PC-9 (cell line): ENCODE measurements around the gene CHST15. TPM values are rescaled to one million over a fixed set of nuclear protein-coding genes. Genes with fewer than 3 reads are reported as not detected.

ENCODE experiments used
- BruUV-seq: library from RNA; stranded (reverse); fragments of 400-500 nt; replicated peaks from 2 replicates; lab custom pipeline; 2021; lab: Mats Ljungman, UMichigan
- CTCF ChIA-PET: fragments of 300-600 bp; sonication (Branson Sonifier 250); formaldehyde crosslinking; loops from one replicate; lab custom pipeline; 2022; ENCODE audit warnings: antibody characterized with exemption; lab: Charles Lee
- POLR2A ChIA-PET: fragments of 300-600 bp; sonication (Branson Sonifier 250); formaldehyde crosslinking; loops from one replicate; lab custom pipeline; 2022; ENCODE audit warnings: antibody characterized with exemption; ENCODE audit not compliant: unreplicated experiment; lab: Charles Lee
- DNase-seq, 2 experiments: peaks; one replicate each; pipeline versions ENCODE4 v3.0.0 to v3.0.0-alpha.2; 2015 to 2022; ENCODE audit warnings: mixed read lengths in 1 of 2
- H2AFZ ChIP-seq: fragments of 200-600 bp; sonication (generic); 2 replicates; pipeline ENCODE4 v1.8.1; 2017; ENCODE audit warnings: antibody characterized with exemption
- H3F3A ChIP-seq: fragments of 200-600 bp; sonication (generic); 2 replicates; pipeline ENCODE4 v1.8.1; 2017; ENCODE audit warnings: antibody characterized with exemption, mild to moderate bottlenecking, low read depth; ENCODE audit not compliant: insufficient read depth
- H3K27ac ChIP-seq: fragments of 200-600 bp; sonication (generic); 2 replicates; pipeline ENCODE4 v1.6.1; 2016; ENCODE audit warnings: mixed run types
- H3K27me3 ChIP-seq: fragments of 200-600 bp; sonication (generic); 2 replicates; pipeline ENCODE4 v1.6.1; 2016; ENCODE audit warnings: low read depth, mixed run types; ENCODE audit not compliant: insufficient read depth
- H3K36me3 ChIP-seq: fragments of 200-600 bp; sonication (generic); 2 replicates; pipeline ENCODE4 v1.6.1; 2016; ENCODE audit warnings: low read depth, mixed run types
- H3K4me1 ChIP-seq: fragments of 200-600 bp; sonication (generic); replicated peaks from 2 replicates; pipeline ENCODE4 v1.6.1; 2016; ENCODE audit warnings: mixed run types; ENCODE audit not compliant: insufficient read depth
- H3K4me2 ChIP-seq: fragments of 200-600 bp; sonication (generic); 2 replicates; pipeline ENCODE4 v1.6.1; 2017; ENCODE audit warnings: mixed run types
- H3K4me3 ChIP-seq: fragments of 200-600 bp; sonication (generic); 2 replicates; pipeline ENCODE4 v1.6.1; 2016; ENCODE audit warnings: mixed run types
- H3K79me2 ChIP-seq: fragments of 200-600 bp; sonication (generic); 2 replicates; pipeline ENCODE4 v1.6.1; 2017; ENCODE audit warnings: low read depth, mixed run types
- H3K9me2 ChIP-seq: fragments of 200-600 bp; sonication (generic); 2 replicates; pipeline ENCODE4 v1.8.1; 2017; ENCODE audit warnings: mild to moderate bottlenecking; ENCODE audit not compliant: insufficient read depth
- H3K9me3 ChIP-seq: fragments of 200-600 bp; sonication (generic); 2 replicates; pipeline ENCODE4 v1.8.1; 2016; ENCODE audit warnings: low read depth; ENCODE audit not compliant: insufficient read depth
- H4K20me1 ChIP-seq: fragments of 200-600 bp; sonication (generic); 2 replicates; pipeline ENCODE4 v1.8.1; 2017; ENCODE audit not compliant: insufficient read depth
- EZH2 ChIP-seq: fragments of 200-600 bp; sonication (generic); IDR thresholded peaks from 2 replicates; pipeline ENCODE4 v1.8.0; 2017; ENCODE audit warnings: antibody characterized with exemption, low read depth
- intact Hi-C: fragments of 100-400 bp; cut with micrococcal nuclease; formaldehyde crosslinking; loops from one replicate; pipeline ENCODE4 v1.10.0; 2022; ENCODE audit not compliant: unreplicated experiment
- total RNA-seq: library from RNA; stranded (reverse); gene quantifications from 2 replicates; pipeline ENCODE4 v1.2.3, GENCODE V29; 2021
- TF ChIP-seq, protein P1 (sequence below): fragments of 200-600 bp; sonication (generic); conservative IDR thresholded peaks from 2 replicates; pipeline ENCODE4 v1.6.1; 2017; ENCODE audit warnings: mixed run types, antibody characterized with exemption, mild to moderate bottlenecking, moderate library complexity

The CHST15 gene
- total RNA-seq, 1 experiment from 2014 or later, result 24.6 TPM

DNA sequence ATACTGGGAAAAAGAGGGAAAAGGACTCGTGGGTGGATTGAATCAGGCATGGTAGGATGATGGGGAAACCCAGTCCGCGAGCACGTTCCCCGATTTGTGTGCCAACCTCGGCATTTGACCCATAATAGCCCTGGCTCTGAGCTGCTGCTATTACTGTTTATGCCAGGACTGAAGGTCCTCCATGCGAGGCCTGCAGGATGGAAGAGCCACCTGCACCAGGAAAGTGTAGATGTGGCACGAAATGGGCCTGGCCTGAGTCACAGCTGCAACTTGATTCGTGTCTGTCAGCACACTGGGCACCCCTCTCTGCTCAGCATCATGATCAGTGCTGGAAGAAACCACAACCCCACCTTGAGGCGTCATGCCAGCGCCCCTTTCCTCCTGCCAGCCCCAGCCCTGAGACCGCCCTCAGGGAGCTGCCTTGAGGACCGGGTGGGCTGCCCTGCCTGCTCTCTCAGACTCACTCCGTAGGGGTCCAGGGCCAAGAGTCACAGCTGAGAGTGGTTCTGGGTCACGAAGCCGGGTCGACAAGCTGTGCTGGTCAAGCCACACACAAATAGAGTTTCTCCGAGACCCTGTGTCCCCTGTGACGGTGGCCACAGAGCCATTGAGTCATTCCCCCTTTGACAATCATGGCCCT, 74.4 kb downstream of the CHST15 start:
- no peak for TF ChIP-seq EZH2
- TF ChIP-seq, protein P1, sequence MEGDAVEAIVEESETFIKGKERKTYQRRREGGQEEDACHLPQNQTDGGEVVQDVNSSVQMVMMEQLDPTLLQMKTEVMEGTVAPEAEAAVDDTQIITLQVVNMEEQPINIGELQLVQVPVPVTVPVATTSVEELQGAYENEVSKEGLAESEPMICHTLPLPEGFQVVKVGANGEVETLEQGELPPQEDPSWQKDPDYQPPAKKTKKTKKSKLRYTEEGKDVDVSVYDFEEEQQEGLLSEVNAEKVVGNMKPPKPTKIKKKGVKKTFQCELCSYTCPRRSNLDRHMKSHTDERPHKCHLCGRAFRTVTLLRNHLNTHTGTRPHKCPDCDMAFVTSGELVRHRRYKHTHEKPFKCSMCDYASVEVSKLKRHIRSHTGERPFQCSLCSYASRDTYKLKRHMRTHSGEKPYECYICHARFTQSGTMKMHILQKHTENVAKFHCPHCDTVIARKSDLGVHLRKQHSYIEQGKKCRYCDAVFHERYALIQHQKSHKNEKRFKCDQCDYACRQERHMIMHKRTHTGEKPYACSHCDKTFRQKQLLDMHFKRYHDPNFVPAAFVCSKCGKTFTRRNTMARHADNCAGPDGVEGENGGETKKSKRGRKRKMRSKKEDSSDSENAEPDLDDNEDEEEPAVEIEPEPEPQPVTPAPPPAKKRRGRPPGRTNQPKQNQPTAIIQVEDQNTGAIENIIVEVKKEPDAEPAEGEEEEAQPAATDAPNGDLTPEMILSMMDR, result no peak
- no TSS peak for BruUV-seq
- DNase-seq, result no peak

DNA sequence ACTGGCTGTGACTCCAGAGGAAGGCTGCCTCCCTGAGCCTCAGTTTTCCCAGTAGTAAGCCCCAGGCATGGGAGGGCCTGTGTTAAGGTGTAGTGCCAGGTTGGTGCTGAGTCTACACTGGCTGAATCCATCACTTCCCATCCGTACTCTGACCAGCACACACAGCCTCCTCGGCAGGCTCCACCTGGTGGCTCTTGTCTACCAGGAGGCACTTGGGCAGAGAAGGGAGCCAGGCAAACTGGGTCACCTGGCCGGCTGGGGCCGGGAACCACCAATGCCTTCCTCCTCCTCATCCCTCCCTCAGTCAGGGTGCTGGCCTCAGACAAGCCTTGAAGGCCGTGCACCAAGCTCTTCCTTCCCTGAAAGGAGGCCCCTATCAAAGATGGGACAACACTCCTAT, 75.7 kb downstream of the CHST15 start:
- Histone ChIP-seq H3K9me3 (no peaks in the 10 kb centered on the region), H3K36me3 (no peaks in the 10 kb centered on the region), H3F3A (no peaks in the 10 kb centered on the region), H3K27me3 (no peaks in the 10 kb centered on the region), H2AFZ (no peak overlapping the region), H4K20me1 (no peaks in the 10 kb centered on the region), H3K4me3 (no peak overlapping the region), H3K4me2 (no peak overlapping the region), H3K79me2 (no peaks in the 10 kb centered on the region), H3K4me1 (no peaks in the 10 kb centered on the region), H3K9me2 (no peaks in the 10 kb centered on the region), H3K27ac (no peak overlapping the region)
- POLR2A ChIA-PET, result no interaction called here
- no TSS peak for BruUV-seq
- no peak for DNase-seq
- CTCF ChIA-PET, result no interaction called here
- TF ChIP-seq, protein P1, result no peak
- TF ChIP-seq EZH2, result no peak
- intact Hi-C loops, result no loop called here

More for the DNA sequence above, 74.4 kb downstream of the CHST15 start:
- Histone ChIP-seq H3K9me3 (no peaks in the 10 kb centered on the region), H3K36me3 (no peaks in the 10 kb centered on the region), H3F3A (no peaks in the 10 kb centered on the region), H3K4me2 (no peak overlapping the region), H3K27ac (no peak overlapping the region), H3K79me2 (no peaks in the 10 kb centered on the region), H3K27me3 (no peaks in the 10 kb centered on the region), H2AFZ (no peak overlapping the region), H4K20me1 (no peaks in the 10 kb centered on the region), H3K9me2 (no peaks in the 10 kb centered on the region), H3K4me1 (no peaks in the 10 kb centered on the region), H3K4me3 (no peak overlapping the region)
- ChIA-PET POLR2A (no interaction called here), CTCF (no interaction called here)
- intact Hi-C loops, result no loop called here

DNA sequence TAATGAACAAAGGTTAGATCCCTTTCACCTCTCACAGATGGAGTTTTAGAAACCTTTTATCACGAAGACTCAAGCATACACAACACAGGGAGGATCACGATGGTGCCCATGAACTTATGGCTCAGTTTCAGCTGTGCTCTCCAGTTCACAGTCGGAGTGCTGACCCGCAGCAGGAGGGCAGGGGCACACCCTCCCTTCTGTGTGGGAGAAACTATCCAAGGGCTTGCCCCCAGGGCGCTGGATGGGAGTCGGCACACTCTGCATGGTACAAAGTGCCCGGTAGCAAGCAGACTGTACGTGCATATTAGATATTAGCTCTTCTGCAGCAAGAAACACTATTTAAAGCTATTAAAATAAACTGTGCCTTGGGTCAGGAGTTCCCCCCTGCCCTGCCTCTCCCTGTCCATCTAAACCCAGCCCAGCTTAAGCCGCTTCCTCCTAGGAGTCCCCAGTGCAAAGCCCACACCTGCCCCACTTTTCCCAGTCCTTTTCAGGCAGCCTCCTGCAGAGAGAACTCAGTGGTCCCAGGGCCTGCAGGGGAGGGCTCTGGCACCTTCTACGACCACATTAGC, 76.5 kb downstream of the CHST15 start:
- Histone ChIP-seq H3K9me3 (no peaks in the 10 kb centered on the region), H3K27me3 (no peaks in the 10 kb centered on the region), H3K4me2 (no peak overlapping the region), H3K79me2 (no peaks in the 10 kb centered on the region), H3K9me2 (no peaks in the 10 kb centered on the region), H2AFZ (no peak overlapping the region), H4K20me1 (no peaks in the 10 kb centered on the region), H3F3A (no peaks in the 10 kb centered on the region), H3K27ac (no peak overlapping the region), H3K4me3 (no peak overlapping the region), H3K36me3 (no peaks in the 10 kb centered on the region), H3K4me1 (no peaks in the 10 kb centered on the region)
- POLR2A ChIA-PET, result no interaction called here
- TF ChIP-seq, protein P1, result no peak
- no peak for TF ChIP-seq EZH2
- CTCF ChIA-PET, result no interaction called here
- intact Hi-C loops, result no loop called here
- no TSS peak for BruUV-seq
- DNase-seq, result no peak
